Measurements from ENCODE around the gene BCKDK. TPM values are rescaled to one million over a fixed set of nuclear protein-coding genes. Genes with fewer than 3 reads are reported as not detected.

The BCKDK gene
- total and polyA plus RNA-seq, 2 of the 13 experiments (the other 11 are each of a cell fraction or from before 2014, with no cell fraction given): 24.9 to 42.6 TPM

DNA sequence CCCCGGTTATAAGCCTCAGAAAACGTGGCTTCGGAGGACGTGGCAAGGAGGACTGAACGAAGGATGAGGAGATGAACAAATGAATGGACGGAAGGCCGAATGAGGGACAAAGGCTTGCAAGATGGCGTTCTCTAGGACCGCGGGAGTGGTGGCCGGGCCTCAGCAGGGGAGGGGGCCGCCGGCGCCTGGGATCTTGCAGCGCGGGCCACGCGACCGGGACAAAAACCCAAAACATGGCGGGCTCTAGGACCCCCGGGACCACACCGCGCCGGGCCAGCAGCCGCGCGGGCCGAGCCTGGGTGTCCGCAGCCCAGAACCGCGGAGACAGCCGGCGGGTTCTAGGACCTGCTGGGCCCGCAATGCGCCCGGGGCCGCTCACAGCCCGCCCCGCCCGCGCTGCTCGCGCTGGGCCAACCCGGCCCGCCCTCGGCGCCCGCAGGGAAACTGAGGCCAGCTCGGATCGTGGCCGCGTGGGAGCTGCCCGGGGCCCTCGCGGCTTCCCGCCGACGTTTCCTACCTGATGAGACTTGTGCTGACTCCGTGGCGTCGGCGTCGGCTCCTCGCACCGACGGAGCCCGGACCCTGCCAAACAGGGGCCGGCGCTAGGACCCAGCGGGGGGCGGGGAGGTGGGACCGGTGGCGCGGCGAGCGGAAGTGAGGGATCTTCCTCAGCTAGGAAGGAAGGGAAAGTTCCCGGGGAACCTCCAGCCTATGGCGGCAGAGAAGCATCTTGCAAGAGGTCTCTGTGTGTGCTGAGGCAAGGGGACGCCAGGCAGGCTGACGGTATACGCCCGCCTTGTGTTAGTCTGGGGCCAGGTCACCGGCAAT lies 34.8 kb upstream of the BCKDK start (continued):
- TF ChIP-seq, protein P1, sequence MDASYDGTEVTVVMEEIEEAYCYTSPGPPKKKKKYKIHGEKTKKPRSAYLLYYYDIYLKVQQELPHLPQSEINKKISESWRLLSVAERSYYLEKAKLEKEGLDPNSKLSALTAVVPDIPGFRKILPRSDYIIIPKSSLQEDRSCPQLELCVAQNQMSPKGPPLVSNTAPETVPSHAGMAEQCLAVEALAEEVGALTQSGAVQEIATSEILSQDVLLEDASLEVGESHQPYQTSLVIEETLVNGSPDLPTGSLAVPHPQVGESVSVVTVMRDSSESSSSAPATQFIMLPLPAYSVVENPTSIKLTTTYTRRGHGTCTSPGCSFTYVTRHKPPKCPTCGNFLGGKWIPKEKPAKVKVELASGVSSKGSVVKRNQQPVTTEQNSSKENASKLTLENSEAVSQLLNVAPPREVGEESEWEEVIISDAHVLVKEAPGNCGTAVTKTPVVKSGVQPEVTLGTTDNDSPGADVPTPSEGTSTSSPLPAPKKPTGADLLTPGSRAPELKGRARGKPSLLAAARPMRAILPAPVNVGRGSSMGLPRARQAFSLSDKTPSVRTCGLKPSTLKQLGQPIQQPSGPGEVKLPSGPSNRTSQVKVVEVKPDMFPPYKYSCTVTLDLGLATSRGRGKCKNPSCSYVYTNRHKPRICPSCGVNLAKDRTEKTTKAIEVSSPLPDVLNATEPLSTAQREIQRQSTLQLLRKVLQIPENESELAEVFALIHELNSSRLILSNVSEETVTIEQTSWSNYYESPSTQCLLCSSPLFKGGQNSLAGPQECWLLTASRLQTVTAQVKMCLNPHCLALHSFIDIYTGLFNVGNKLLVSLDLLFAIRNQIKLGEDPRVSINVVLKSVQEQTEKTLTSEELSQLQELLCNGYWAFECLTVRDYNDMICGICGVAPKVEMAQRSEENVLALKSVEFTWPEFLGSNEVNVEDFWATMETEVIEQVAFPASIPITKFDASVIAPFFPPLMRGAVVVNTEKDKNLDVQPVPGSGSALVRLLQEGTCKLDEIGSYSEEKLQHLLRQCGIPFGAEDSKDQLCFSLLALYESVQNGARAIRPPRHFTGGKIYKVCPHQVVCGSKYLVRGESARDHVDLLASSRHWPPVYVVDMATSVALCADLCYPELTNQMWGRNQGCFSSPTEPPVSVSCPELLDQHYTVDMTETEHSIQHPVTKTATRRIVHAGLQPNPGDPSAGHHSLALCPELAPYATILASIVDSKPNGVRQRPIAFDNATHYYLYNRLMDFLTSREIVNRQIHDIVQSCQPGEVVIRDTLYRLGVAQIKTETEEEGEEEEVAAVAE (CRISPR knock-in tag; IDR thresholded peaks at IDR 0.05; ENCODE audit: borderline replicate concordance): no peak
- no peak for TF ChIP-seq KDM6A (CRISPR knock-in tag; IDR thresholded peaks at IDR 0.05; ENCODE audit: low read depth)
- TF ChIP-seq KDM3A (CRISPR knock-in tag; IDR thresholded peaks at IDR 0.05; ENCODE audit: low read depth): peak; percentile 78; the same call in 1 of the 2 replicates
- no peak; the same call in 1 of the 2 replicates for TF ChIP-seq KLF6 (CRISPR knock-in tag; IDR thresholded peaks at IDR 0.05)
- no peak for TF ChIP-seq ZNF496 (CRISPR knock-in tag; IDR thresholded peaks at IDR 0.05; ENCODE audit: insufficient replicate concordance)
- TF ChIP-seq TGIF2 (CRISPR knock-in tag; IDR thresholded peaks at IDR 0.05): peak; percentile 76
- TF ChIP-seq REPIN1 (CRISPR knock-in tag; IDR thresholded peaks at IDR 0.05; ENCODE audit: borderline replicate concordance, low read depth): no peak
- peak; percentile 49; the same call in 1 of the 2 replicates for TF ChIP-seq ZNF790 (CRISPR knock-in tag; IDR thresholded peaks at IDR 0.05; ENCODE audit: borderline replicate concordance)
- no peak; the same call in 1 of the 2 replicates for TF ChIP-seq GPN1 (CRISPR knock-in tag; IDR thresholded peaks at IDR 0.05; ENCODE audit: borderline replicate concordance)
- no peak for TF ChIP-seq ZNF713 (CRISPR knock-in tag; IDR thresholded peaks at IDR 0.05)
- TF ChIP-seq SIN3B (IDR thresholded peaks at IDR 0.05; ENCODE audit: low read length): peak; percentile 59; the same call in 1 of the 2 replicates
- TF ChIP-seq HNF4A (CRISPR knock-in tag; IDR thresholded peaks at IDR 0.05): peak; percentile 31
- peak; percentile 38 for TF ChIP-seq RARA (CRISPR knock-in tag; IDR thresholded peaks at IDR 0.05)
- TF ChIP-seq PHF21A (CRISPR knock-in tag; IDR thresholded peaks at IDR 0.05): no peak; the same call in 1 of the 2 replicates
- TF ChIP-seq NCOA5 (CRISPR knock-in tag; IDR thresholded peaks at IDR 0.05): no peak
- TF ChIP-seq, protein P2, sequence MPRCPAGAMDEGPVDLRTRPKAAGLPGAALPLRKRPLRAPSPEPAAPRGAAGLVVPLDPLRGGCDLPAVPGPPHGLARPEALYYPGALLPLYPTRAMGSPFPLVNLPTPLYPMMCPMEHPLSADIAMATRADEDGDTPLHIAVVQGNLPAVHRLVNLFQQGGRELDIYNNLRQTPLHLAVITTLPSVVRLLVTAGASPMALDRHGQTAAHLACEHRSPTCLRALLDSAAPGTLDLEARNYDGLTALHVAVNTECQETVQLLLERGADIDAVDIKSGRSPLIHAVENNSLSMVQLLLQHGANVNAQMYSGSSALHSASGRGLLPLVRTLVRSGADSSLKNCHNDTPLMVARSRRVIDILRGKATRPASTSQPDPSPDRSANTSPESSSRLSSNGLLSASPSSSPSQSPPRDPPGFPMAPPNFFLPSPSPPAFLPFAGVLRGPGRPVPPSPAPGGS (CRISPR knock-in tag; IDR thresholded peaks at IDR 0.05): peak; percentile 52; the same call in 1 of the 2 replicates
- TF ChIP-seq PHF5A (CRISPR knock-in tag; IDR thresholded peaks at IDR 0.05; ENCODE audit: low read depth, unreplicated experiment): no peak
- TF ChIP-seq, protein P3, sequence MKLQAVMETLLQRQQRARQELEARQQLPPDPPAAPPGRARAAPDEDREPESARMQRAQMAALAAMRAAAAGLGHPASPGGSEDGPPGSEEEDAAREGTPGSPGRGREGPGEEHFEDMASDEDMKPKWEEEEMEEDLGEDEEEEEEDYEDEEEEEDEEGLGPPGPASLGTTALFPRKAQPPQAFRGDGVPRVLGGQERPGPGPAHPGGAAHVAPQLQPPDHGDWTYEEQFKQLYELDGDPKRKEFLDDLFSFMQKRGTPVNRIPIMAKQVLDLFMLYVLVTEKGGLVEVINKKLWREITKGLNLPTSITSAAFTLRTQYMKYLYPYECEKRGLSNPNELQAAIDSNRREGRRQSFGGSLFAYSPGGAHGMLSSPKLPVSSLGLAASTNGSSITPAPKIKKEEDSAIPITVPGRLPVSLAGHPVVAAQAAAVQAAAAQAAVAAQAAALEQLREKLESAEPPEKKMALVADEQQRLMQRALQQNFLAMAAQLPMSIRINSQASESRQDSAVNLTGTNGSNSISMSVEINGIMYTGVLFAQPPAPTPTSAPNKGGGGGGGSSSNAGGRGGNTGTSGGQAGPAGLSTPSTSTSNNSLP (IDR thresholded peaks at IDR 0.05; ENCODE audit: low read depth, low read length): no peak
- TF ChIP-seq SP4 (CRISPR knock-in tag; IDR thresholded peaks at IDR 0.05): no peak; the same call in 1 of the 2 replicates
- TF ChIP-seq KLF16 (CRISPR knock-in tag; IDR thresholded peaks at IDR 0.05): peak in 1 of 2 experiments; percentile 11; a peak in 1 of 4 replicates
- peak; percentile 79 for TF ChIP-seq CCDC6 (CRISPR knock-in tag; IDR thresholded peaks at IDR 0.05)
- 0 out of 2 replicates have a peak, but pooled peaks have one; percentile 40 for TF ChIP-seq ZNF891 (CRISPR knock-in tag; IDR thresholded peaks at IDR 0.05)
- TF ChIP-seq SOX6 (IDR thresholded peaks at IDR 0.05): no peak
- no peak; the same call in none of the 2 replicates for TF ChIP-seq SOX6 (CRISPR knock-in tag; IDR thresholded peaks at IDR 0.05)
